Neural progenitor cell (in vitro differentiated cells): ENCODE results near the gene PLAC1. TPM values are rescaled to one million over a fixed set of nuclear protein-coding genes. Genes with fewer than 3 reads are reported as not detected.

Source experiments
- DNase-seq: peaks from one replicate; pipeline ENCODE4 v3.0.0-alpha.2; 2016; ENCODE audit warnings: low spot score
- H2AFZ ChIP-seq: fragments of 200-600 bp; sonication (generic); replicated peaks from 2 replicates; pipeline ENCODE4 v1.6.1; 2016; ENCODE audit warnings: antibody characterized with exemption
- H3F3A ChIP-seq: fragments of 200-600 bp; sonication (generic); 2 replicates; pipeline ENCODE4 v1.6.1; 2016; ENCODE audit warnings: antibody characterized with exemption, low read depth
- H3K27ac ChIP-seq: fragments of 200-600 bp; sonication (generic); 2 replicates; pipeline ENCODE4 v1.5.1; 2016; ENCODE audit warnings: mild to moderate bottlenecking
- H3K27me3 ChIP-seq: fragments of 200-600 bp; sonication (generic); 2 replicates; pipeline ENCODE4 v1.6.1; 2016; ENCODE audit warnings: mild to moderate bottlenecking, moderate library complexity
- H3K36me3 ChIP-seq: fragments of 200-600 bp; sonication (generic); 2 replicates; pipeline ENCODE4 v1.5.1; 2016
- H3K4me1 ChIP-seq: fragments of 200-600 bp; sonication (generic); 2 replicates; pipeline ENCODE4 v1.6.1; 2016; ENCODE audit warnings: mixed run types
- H3K4me2 ChIP-seq: fragments of 200-600 bp; sonication (generic); 2 replicates; pipeline ENCODE4 v1.6.1; 2016
- H3K4me3 ChIP-seq: fragments of 200-600 bp; sonication (generic); 2 replicates; pipeline ENCODE4 v1.5.1; 2016
- H3K79me2 ChIP-seq: fragments of 200-600 bp; sonication (generic); 2 replicates; pipeline ENCODE4 v1.6.1; 2016; ENCODE audit warnings: low read depth
- H3K9ac ChIP-seq: fragments of 200-600 bp; sonication (generic); 2 replicates; pipeline ENCODE4 v1.6.1; 2016
- H3K9me3 ChIP-seq: fragments of 200-600 bp; sonication (generic); 2 replicates; pipeline ENCODE4 v1.5.1; 2016; ENCODE audit warnings: low read depth
- H4K20me1 ChIP-seq: fragments of 200-600 bp; sonication (generic); 2 replicates; pipeline ENCODE4 v1.6.1; 2016; ENCODE audit warnings: low read depth
- H3K27ac Mint-ChIP-seq: 3 replicates; pipeline ENCODE4 v1.8.0; 2021; ENCODE audit warnings: mixed read lengths
- H3K27me3 Mint-ChIP-seq: 2 replicates; pipeline ENCODE4 v1.8.0; 2022; ENCODE audit warnings: low read depth, mild to moderate bottlenecking, inconsistent platforms, moderate library complexity, mixed read lengths; ENCODE audit not compliant: insufficient read depth
- H3K36me3 Mint-ChIP-seq: 3 replicates; pipeline ENCODE4 v1.8.0; 2021; ENCODE audit warnings: mixed read lengths
- H3K4me1 Mint-ChIP-seq: 3 replicates; pipeline ENCODE4 v1.8.0; 2021; ENCODE audit warnings: mixed read lengths
- H3K4me3 Mint-ChIP-seq: 3 replicates; pipeline ENCODE4 v1.8.0; 2021; ENCODE audit warnings: mild to moderate bottlenecking, moderate library complexity, mixed read lengths
- H3K9me3 Mint-ChIP-seq: 3 replicates; pipeline ENCODE4 v1.8.0; 2020; ENCODE audit warnings: mixed read lengths
- CTCF ChIP-seq: fragments of 200-600 bp; sonication (generic); IDR thresholded peaks from 2 replicates; pipeline ENCODE4 v1.5.1; 2017; ENCODE audit warnings: antibody characterized with exemption, mild to moderate bottlenecking
- EZH2 ChIP-seq: fragments of 200-600 bp; sonication (generic); IDR thresholded peaks from 2 replicates; pipeline ENCODE4 v1.6.1; 2017; ENCODE audit warnings: antibody characterized with exemption, mild to moderate bottlenecking, moderate library complexity
- EZH2phosphoT487 ChIP-seq: fragments of 200-600 bp; sonication (generic); IDR thresholded peaks from 2 replicates; pipeline ENCODE4 v1.6.1; 2017; ENCODE audit warnings: antibody characterized with exemption
- total RNA-seq: library from RNA; depleted of rRNA; stranded (reverse); fragments of >200 nt; gene quantifications from 2 replicates; pipeline ENCODE4 v1.2.3, GENCODE V29; 2015; ENCODE audit warnings: low replicate concordance

PLAC1 gene
- total RNA-seq, 1 donor from 2014 or later, result not detected

GRCh38 chrX:134633394-134633793 is 24.9 kb downstream of the PLAC1 start:
- TF ChIP-seq EZH2phosphoT487 (no peak), EZH2 (no peak)
- Mint-ChIP-seq H3K27me3 (peaks cover 4% of the 10 kb centered on the region), H3K9me3 (no peaks in the 10 kb centered on the region), H3K36me3 (no peaks in the 10 kb centered on the region), H3K4me3 (no peak overlapping the region), H3K4me1 (peaks cover 11% of the 10 kb centered on the region), H3K27ac (no peak overlapping the region)
- Histone ChIP-seq H3K9ac (no peak overlapping the region), H3K27me3 (no peaks in the 10 kb centered on the region), H2AFZ (no peak overlapping the region), H4K20me1 (no peaks in the 10 kb centered on the region), H3K36me3 (no peaks in the 10 kb centered on the region), H3K4me1 (no peaks in the 10 kb centered on the region), H3K9me3 (no peaks in the 10 kb centered on the region), H3K79me2 (no peaks in the 10 kb centered on the region), H3K4me3 (no peak overlapping the region), H3K4me2 (no peak overlapping the region), H3F3A (no peaks in the 10 kb centered on the region), H3K27ac (no peak overlapping the region)
- no peak for DNase-seq

DNA sequence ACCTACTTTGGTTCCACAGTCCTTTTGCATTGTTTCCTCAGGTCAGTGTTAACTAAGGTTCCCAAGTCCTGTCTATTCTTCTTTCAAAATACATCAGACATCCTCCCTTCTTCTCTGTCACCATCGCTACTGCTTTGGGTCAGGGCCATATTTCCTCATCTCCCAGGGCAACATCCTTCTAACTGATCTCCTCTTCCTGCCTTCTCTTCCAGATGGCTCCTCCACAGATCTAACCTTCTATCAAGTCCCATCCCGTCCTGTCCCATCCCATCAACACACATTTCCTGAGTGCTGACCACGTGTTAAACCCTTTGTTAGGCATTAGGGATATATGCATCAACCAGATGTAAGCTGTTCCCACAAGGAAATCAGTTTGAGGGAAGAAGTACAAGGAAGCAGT is 25.9 kb downstream of the PLAC1 start:
- H3K9me3 ChIP-seq, result no peaks in the 10 kb centered on the region
- H3K9me3 Mint-ChIP-seq, result no peaks in the 10 kb centered on the region
- no peak overlapping the region for H2AFZ ChIP-seq

GRCh38 chrX:134631426-134632346 is 26.6 kb downstream of the PLAC1 start:
- TF ChIP-seq EZH2 (no peak), EZH2phosphoT487 (no peak), CTCF (no peak)
- Mint-ChIP-seq H3K27ac (no peak overlapping the region), H3K4me3 (no peak overlapping the region), H3K9me3 (no peaks in the 10 kb centered on the region), H3K4me1 (peaks cover 11% of the 10 kb centered on the region), H3K27me3 (peaks cover 4% of the 10 kb centered on the region), H3K36me3 (no peaks in the 10 kb centered on the region)
- Histone ChIP-seq H3K4me1 (no peaks in the 10 kb centered on the region), H3K36me3 (no peaks in the 10 kb centered on the region), H3K9ac (no peak overlapping the region), H3K27me3 (no peaks in the 10 kb centered on the region), H3K27ac (no peak overlapping the region), H3K4me3 (no peak overlapping the region), H3K9me3 (no peaks in the 10 kb centered on the region), H2AFZ (no peak overlapping the region), H3K79me2 (no peaks in the 10 kb centered on the region), H3K4me2 (no peak overlapping the region), H4K20me1 (no peaks in the 10 kb centered on the region), H3F3A (no peaks in the 10 kb centered on the region)
- DNase-seq, result peak; percentile 11

More for the DNA sequence above, 25.9 kb downstream of the PLAC1 start:
- Mint-ChIP-seq H3K27ac (no peak overlapping the region), H3K4me3 (no peak overlapping the region), H3K27me3 (peaks cover 4% of the 10 kb centered on the region), H3K4me1 (peaks cover 11% of the 10 kb centered on the region), H3K36me3 (no peaks in the 10 kb centered on the region)
- Histone ChIP-seq H3K4me3 (no peak overlapping the region), H3K79me2 (no peaks in the 10 kb centered on the region), H3F3A (no peaks in the 10 kb centered on the region), H3K27me3 (no peaks in the 10 kb centered on the region), H3K36me3 (no peaks in the 10 kb centered on the region), H4K20me1 (no peaks in the 10 kb centered on the region), H3K4me1 (no peaks in the 10 kb centered on the region), H3K27ac (no peak overlapping the region), H3K9ac (no peak overlapping the region), H3K4me2 (no peak overlapping the region)
- no peak for TF ChIP-seq EZH2
- TF ChIP-seq CTCF, result no peak
- no peak for TF ChIP-seq EZH2phosphoT487
- DNase-seq, result no peak

DNA sequence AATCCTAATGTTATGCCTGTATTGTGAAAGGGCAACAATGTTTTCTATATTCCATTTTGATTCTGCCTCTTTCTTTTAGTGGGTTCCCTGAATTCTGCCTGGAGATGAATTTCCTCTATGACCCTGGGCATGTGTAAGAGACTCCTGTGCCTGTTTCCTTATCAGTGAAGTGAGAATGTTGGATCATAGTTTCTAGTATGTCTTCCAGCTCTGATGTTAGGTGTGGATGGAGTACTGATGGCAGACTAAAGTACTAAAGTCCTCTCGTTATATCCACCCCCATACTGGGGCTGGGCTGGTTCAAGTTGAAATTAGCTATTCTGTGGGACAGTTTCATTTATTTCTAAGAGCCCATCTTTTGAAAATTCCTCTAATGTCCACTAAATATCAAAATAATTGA is 29.6 kb downstream of the PLAC1 start:
- H3K4me2 ChIP-seq, result no peak overlapping the region

More for the DNA sequence above, 29.6 kb downstream of the PLAC1 start:
- Mint-ChIP-seq H3K36me3 (no peaks in the 10 kb centered on the region), H3K4me1 (peaks cover 11% of the 10 kb centered on the region), H3K4me3 (no peak overlapping the region), H3K27ac (no peak overlapping the region), H3K9me3 (no peaks in the 10 kb centered on the region), H3K27me3 (peaks cover under 1% of the 10 kb centered on the region)
- no peak for DNase-seq
- TF ChIP-seq CTCF (no peak), EZH2phosphoT487 (no peak), EZH2 (no peak)
- no peaks in the 10 kb centered on the region for H3F3A ChIP-seq
- no peaks in the 10 kb centered on the region for H3K9me3 ChIP-seq
- H3K4me3 ChIP-seq, result no peak overlapping the region
- H3K36me3 ChIP-seq, result no peaks in the 10 kb centered on the region
- no peaks in the 10 kb centered on the region for H3K27me3 ChIP-seq
- no peaks in the 10 kb centered on the region for H3K79me2 ChIP-seq
- H4K20me1 ChIP-seq, result no peaks in the 10 kb centered on the region
- H3K4me1 ChIP-seq, result no peaks in the 10 kb centered on the region
- no peak overlapping the region for H3K27ac ChIP-seq
- no peak overlapping the region for H3K9ac ChIP-seq
- H2AFZ ChIP-seq, result no peak overlapping the region
